GM12878 (cell line): ENCODE data around the gene BEND7. TPM values are rescaled to one million over a fixed set of nuclear protein-coding genes. Genes with fewer than 3 reads are reported as not detected.

Experiments used
- ATAC-seq: fragments of 200-7000 bp; cut with Tn5 transposase; 3 replicates; pipeline ENCODE4 v1.9.1; 2020; ENCODE audit warnings: mild to moderate bottlenecking, moderate library complexity
- BruUV-seq: library from RNA; stranded (reverse); fragments of 400-500 nt; replicated peaks from 2 replicates; lab custom pipeline; 2021; lab: Mats Ljungman, UMichigan
- CTCF ChIA-PET: fragments of 300-600 bp; sonication (Branson Sonifier 250); formaldehyde crosslinking; extraction: SDS; loops from one replicate; lab custom pipeline; 2021; ENCODE audit warnings: inconsistent platforms; lab: Yijun Ruan, JAX
- POLR2A ChIA-PET: fragments of 350-600 bp; formaldehyde crosslinking; extraction: SDS; loops from one replicate; lab custom pipeline; 2021; ENCODE audit warnings: inconsistent platforms; lab: Charles Lee
- RAD21 ChIA-PET: fragments of 300-600 bp; sonication (Branson Sonifier 250); formaldehyde crosslinking; loops from one replicate; lab custom pipeline; 2023; ENCODE audit warnings: antibody characterized with exemption; ENCODE audit not compliant: unreplicated experiment; lab: Charles Lee
- SMC1A ChIA-PET: fragments of 300-600 bp; sonication (Branson Sonifier 250); formaldehyde crosslinking; loops from one replicate; lab custom pipeline; 2023; ENCODE audit not compliant: unreplicated experiment, uncharacterized antibody; lab: Charles Lee
- DNase-seq: peaks from one replicate; pipeline ENCODE4 v3.0.0-alpha.2; 2011; ENCODE audit warnings: low read depth, low spot score
- FAIRE-seq: peaks from 3 replicates; lab custom pipeline; 2011; peaks lifted over from hg19 to GRCh38; lab: Jason Lieb, UNC
- H2AFZ ChIP-seq: 2 replicates; pipeline ENCODE4 v1.6.0; 2011; ENCODE audit warnings: low read depth, low read length, control low read depth; ENCODE audit not compliant: control insufficient read depth
- H3K27ac ChIP-seq: 2 replicates; pipeline ENCODE4 v1.5.1; 2011; ENCODE audit warnings: control low read depth; ENCODE audit not compliant: control insufficient read depth, insufficient read depth
- H3K27me3 ChIP-seq, 2 experiments: replicated peaks in 1 of 2; 2 replicates each; pipeline versions ENCODE4 v1.6.0 to v1.6.1; 2011; ENCODE audit warnings: low read length in 1 of 2; ENCODE audit not compliant: control insufficient read depth in 2 of 2, insufficient read depth in 2 of 2
- H3K36me3 ChIP-seq, 2 experiments: 2 replicates each; pipeline ENCODE4 v1.5.1; 2011; ENCODE audit warnings: low read length in 1 of 2; ENCODE audit not compliant: control insufficient read depth in 2 of 2, insufficient read depth in 2 of 2
- H3K4me1 ChIP-seq: 2 replicates; pipeline ENCODE4 v1.6.1; 2011; ENCODE audit warnings: mild to moderate bottlenecking, low read length, moderate library complexity, mixed read lengths; ENCODE audit not compliant: control insufficient read depth, insufficient read depth
- H3K4me2 ChIP-seq: 2 replicates; pipeline ENCODE4 v1.6.0; 2011; ENCODE audit warnings: control low read depth; ENCODE audit not compliant: control insufficient read depth, insufficient read depth
- H3K4me3 ChIP-seq: fragments of 200-600 bp; sonication (generic); 2 replicates; pipeline ENCODE4 v1.5.1; 2016
- H3K79me2 ChIP-seq: 2 replicates; pipeline ENCODE4 v1.6.0; 2011; ENCODE audit warnings: low read length; ENCODE audit not compliant: control insufficient read depth, insufficient read depth
- H3K9ac ChIP-seq: 2 replicates; pipeline ENCODE4 v1.8.0; 2011; ENCODE audit warnings: low read length, control low read depth, mixed read lengths; ENCODE audit not compliant: control insufficient read depth, insufficient read depth
- H3K9me3 ChIP-seq: replicated peaks from 3 replicates; pipeline ENCODE4 v1.5.1; 2011; ENCODE audit warnings: mild to moderate bottlenecking, low read length; ENCODE audit not compliant: control insufficient read depth, insufficient read depth
- H4K20me1 ChIP-seq: 2 replicates; pipeline ENCODE4 v1.6.0; 2011; ENCODE audit not compliant: control insufficient read depth, insufficient read depth
- ATF2 ChIP-seq: IDR thresholded peaks from 2 replicates; pipeline ENCODE4 v1.6.1; 2012; ENCODE audit warnings: low read length, inconsistent platforms
- EP300 ChIP-seq, 2 experiments: fragments of 150-350 bp in 1 of 2; IDR thresholded peaks; 2 replicates each; pipeline ENCODE4 v1.6.1; 2011 to 2012; ENCODE audit warnings: low read depth in 2 of 2, low read length in 2 of 2, borderline replicate concordance in 1 of 2, improper control_type of control experiment in 1 of 2, inconsistent platforms in 1 of 2; ENCODE audit not compliant: control insufficient read depth in 1 of 2
- EZH2 ChIP-seq: IDR thresholded peaks from 2 replicates; pipeline ENCODE4 v1.6.1; 2012; ENCODE audit warnings: low read depth, mild to moderate bottlenecking, control low read depth, inconsistent platforms, low read length, borderline replicate concordance; ENCODE audit not compliant: control insufficient read depth
- FOXK2 ChIP-seq: fragments of 450-650 bp; IDR thresholded peaks from 2 replicates; pipeline ENCODE4 v1.6.1; 2017; ENCODE audit warnings: mild to moderate bottlenecking, moderate library complexity
- HDGF ChIP-seq: fragments of 450-650 bp; IDR thresholded peaks from 2 replicates; pipeline ENCODE4 v1.6.1; 2016; ENCODE audit warnings: antibody characterized with exemption
- IKZF2 ChIP-seq, 2 experiments: fragments of 450-650 bp; IDR thresholded peaks; 2 replicates each; pipeline ENCODE4 v1.6.1; 2017; ENCODE audit warnings: mild to moderate bottlenecking in 2 of 2, moderate library complexity in 2 of 2
- RUNX3 ChIP-seq: IDR thresholded peaks from 2 replicates; pipeline ENCODE4 v1.6.1; 2012; ENCODE audit warnings: low read length, inconsistent platforms
- SMAD5 ChIP-seq: IDR thresholded peaks from 2 replicates; pipeline ENCODE4 v1.6.1; 2016; ENCODE audit warnings: antibody characterized with exemption, low read depth
- SUZ12 ChIP-seq: fragments of 200-600 bp; sonication (generic); IDR thresholded peaks from one replicate; pipeline ENCODE4 v1.6.1; 2018; ENCODE audit warnings: antibody characterized with exemption, mild to moderate bottlenecking; ENCODE audit not compliant: unreplicated experiment
- TARDBP ChIP-seq: IDR thresholded peaks from 2 replicates; pipeline ENCODE4 v1.6.1; 2016; ENCODE audit warnings: borderline replicate concordance
- TCF3 ChIP-seq: IDR thresholded peaks from 2 replicates; pipeline ENCODE4 v1.6.1; 2012; ENCODE audit warnings: low read depth, mild to moderate bottlenecking, low read length, borderline replicate concordance; ENCODE audit not compliant: insufficient read depth
- ZBTB11 ChIP-seq: fragments of 450-650 bp; formaldehyde crosslinking; IDR thresholded peaks from 2 replicates; pipeline ENCODE4 v1.5.0; 2022; ENCODE audit warnings: mild to moderate bottlenecking, missing genetic modification characterization
- WGBS: methylation state at CpG from one replicate; pipeline ENCODE4 v1.1.6; 2016; ENCODE audit warnings: low lambda C conversion rate; ENCODE audit not compliant: insufficient replicate concordance, insufficient coverage; ENCODE audit errors: missing lambda C conversion rate; 5-methylcytosine and 5-hydroxymethylcytosine counted together
- in situ Hi-C: fragments of 300-500 bp; cut with MboI; formaldehyde crosslinking; loops from 9 replicates; pipeline ENCODE4 v1.14.3; 2018; ENCODE audit warnings: mixed read lengths
- intact Hi-C: fragments of 100-400 bp; cut with micrococcal nuclease; formaldehyde crosslinking; loops from one replicate; pipeline ENCODE4 v1.14.2; 2022; ENCODE audit not compliant: unreplicated experiment
- polyA plus RNA-seq, 11 experiments: library from polyadenylated mRNA; depleted of rRNA in 4 of 11; unstranded in 6 of 11; stranded (reverse) in 5 of 11; fragments of >200 nt; fragmentation: Nextera tagmentation in 4 of 11; fragmentation: Illumina TruSeq in 1 of 11; extraction: Ambion mirVana in 4 of 11; extraction: Trizol in 1 of 11; gene quantifications; 1 replicate in 1 of 11; 2 replicates in 10 of 11; pipeline versions ENCODE4 v1.2.1 to v1.2.3, GENCODE V29; 2011 to 2016; ENCODE audit warnings: inconsistent platforms in 2 of 11, missing spikeins in 2 of 11, low read depth in 1 of 11
- total RNA-seq, 4 experiments: library from RNA; depleted of rRNA in 3 of 4; stranded (reverse); fragments of >200 nt in 3 of 4; fragmentation: Illumina TruSeq in 1 of 4; extraction: Trizol in 1 of 4; gene quantifications; 2 replicates each; pipeline versions ENCODE4 v1.2.1 to v1.2.3, GENCODE V29; 2013 to 2021

Gene BEND7
- total and polyA plus RNA-seq, 10 of the 15 experiments (the other 5 are each of a cell fraction or from before 2014, with no cell fraction given) = not detected

GRCh38 chr10:13449296-13449695 lies 79.5 kb downstream of the BEND7 start:
- H3K36me3 ChIP-seq = no peaks in the 10 kb centered on the region
- H3K4me3 ChIP-seq = no peak overlapping the region
- no peak overlapping the region for H3K9ac ChIP-seq
- H2AFZ ChIP-seq = no peak overlapping the region
- TF ChIP-seq TARDBP (no peak), EP300 (IDR thresholded peaks at IDR 0.05; ENCODE audit: borderline replicate concordance in 1 of 2, control insufficient read depth in 1 of 2, low read depth in 2 of 2, low read length in 2 of 2) (no peak), ATF2 (no peak), ZBTB11 (CRISPR knock-in tag) (no peak), EZH2 (no peak), HDGF (no peak), SMAD5 (no peak), SUZ12 (no peak), RUNX3 (no peak), IKZF2 (IDR thresholded peaks at IDR 0.05) (no peak), TCF3 (no peak), FOXK2 (no peak)
- in situ Hi-C loops = no loop called here
- H3K27ac ChIP-seq = no peak overlapping the region
- CTCF ChIA-PET = interaction anchor here (0.5 to 1.1 kb wide), 3 partner anchors 9 to 244 kb away, joined by 3 read pairs; no protein-coding TSS in a partner anchor
- FAIRE-seq (no peak), ATAC-seq (no peak), DNase-seq (no peak)
- RAD21 ChIA-PET = no interaction called here
- SMC1A ChIA-PET = interaction anchor here (1.0 kb wide), 1 partner anchor 12 kb away, joined by 3 read pairs; no protein-coding TSS in a partner anchor
- WGBS = 67% methylated on average over 7 of the region's 7 CpGs
- H4K20me1 ChIP-seq = no peaks in the 10 kb centered on the region
- H3K4me1 ChIP-seq = no peaks in the 10 kb centered on the region
- no peak overlapping the region for H3K4me2 ChIP-seq
- H3K27me3 ChIP-seq = peaks cover 0 to 2% of the 10 kb centered on the region in 2 experiments
- POLR2A ChIA-PET = no interaction called here
- no peaks in the 10 kb centered on the region for H3K79me2 ChIP-seq
- intact Hi-C loops = loop anchor here (10.0 kb wide), 1 partner anchor 284 kb away; the partner anchor contains the start of gene MCM10
- no peaks in the 10 kb centered on the region for H3K9me3 ChIP-seq
- no TSS peak for BruUV-seq
